HepG2 (cell line): ENCODE measurements around the gene TMEM129. TPM values are rescaled to one million over a fixed set of nuclear protein-coding genes. Genes with fewer than 3 reads are reported as not detected.

Experiments used
- GTF3A ChIP-seq: sonication (generic); formaldehyde crosslinking; conservative IDR thresholded peaks from 2 replicates; pipeline ENCODE4 v1.4.0; 2020; ENCODE audit warnings: mild to moderate bottlenecking, missing genetic modification reagents
- KDM5B ChIP-seq: sonication (generic); formaldehyde crosslinking; IDR thresholded peaks from 2 replicates; pipeline ENCODE4 v1.4.0; 2020; ENCODE audit warnings: missing genetic modification reagents, mild to moderate bottlenecking, borderline replicate concordance
- NFKBIZ ChIP-seq: IDR thresholded peaks from 2 replicates; pipeline ENCODE4 v1.6.1; 2018; ENCODE audit warnings: missing genetic modification reagents, missing compliant biosample characterization
- PHF8 ChIP-seq: sonication (generic); formaldehyde crosslinking; IDR thresholded peaks from 2 replicates; pipeline ENCODE4 v1.5.0; 2020; ENCODE audit warnings: missing genetic modification reagents
- TARDBP ChIP-seq: sonication (generic); formaldehyde crosslinking; IDR thresholded peaks from 2 replicates; pipeline ENCODE4 v1.8.0; 2022; ENCODE audit warnings: mild to moderate bottlenecking, missing genetic modification reagents
- ZFP36 ChIP-seq: fragments of 150-350 bp; IDR thresholded peaks from 2 replicates; pipeline ENCODE4 v1.6.1; 2018; ENCODE audit warnings: borderline replicate concordance, low read length, low read depth; ENCODE audit not compliant: partially characterized antibody
- ZNF510 ChIP-seq: sonication (generic); formaldehyde crosslinking; IDR thresholded peaks from 2 replicates; pipeline ENCODE4 v1.4.0; 2020; ENCODE audit warnings: low read depth, mild to moderate bottlenecking, missing genetic modification reagents
- ZNF550 ChIP-seq: sonication (generic); formaldehyde crosslinking; IDR thresholded peaks from 2 replicates; pipeline ENCODE4 v1.4.0; 2020; ENCODE audit warnings: mild to moderate bottlenecking, missing genetic modification reagents, borderline replicate concordance
- ZNF850 ChIP-seq: sonication (generic); formaldehyde crosslinking; conservative IDR thresholded peaks from 2 replicates; pipeline ENCODE4 v1.9.0; 2021; ENCODE audit warnings: mild to moderate bottlenecking, missing genetic modification reagents
- ZSCAN20 ChIP-seq: sonication (generic); formaldehyde crosslinking; IDR thresholded peaks from 2 replicates; pipeline ENCODE4 v1.4.0; 2020; ENCODE audit warnings: missing genetic modification reagents, mild to moderate bottlenecking, borderline replicate concordance
- polyA plus RNA-seq, 8 experiments: library from polyadenylated mRNA; depleted of rRNA in 3 of 8; stranded (reverse) in 7 of 8; unstranded in 1 of 8; fragments of >200 nt; fragmentation: Illumina TruSeq in 4 of 8; extraction: Trizol in 4 of 8; gene quantifications; 2 replicates each; pipeline versions ENCODE4 v1.2.1 to v1.2.3, GENCODE V29; 2011 to 2016; ENCODE audit warnings: low read depth in 4 of 8, missing spikeins in 1 of 8, mixed read lengths in 1 of 8; ENCODE audit not compliant: insufficient read depth in 1 of 8
- total RNA-seq, 5 experiments: library from RNA; depleted of rRNA; stranded (reverse); fragments of >200 nt; fragmentation: Illumina TruSeq; extraction: Trizol; gene quantifications; 2 replicates each; pipeline ENCODE4 v1.2.3, GENCODE V29; 2016; ENCODE audit warnings: low read depth in 1 of 5
- TF ChIP-seq, protein P1 (sequence below): IDR thresholded peaks from 2 replicates; pipeline ENCODE4 v1.6.1; 2018; ENCODE audit warnings: missing genetic modification reagents
- TF ChIP-seq, protein P2 (sequence below): sonication (generic); formaldehyde crosslinking; IDR thresholded peaks from 2 replicates; pipeline ENCODE4 v1.5.1; 2020; ENCODE audit warnings: mild to moderate bottlenecking, moderate library complexity, missing genetic modification reagents
- TF ChIP-seq, protein P3 (sequence below): sonication (generic); formaldehyde crosslinking; IDR thresholded peaks from 2 replicates; pipeline ENCODE4 v1.5.0; 2020; ENCODE audit warnings: missing genetic modification reagents, mild to moderate bottlenecking, borderline replicate concordance
- TF ChIP-seq, protein P4 (sequence below): sonication (generic); formaldehyde crosslinking; IDR thresholded peaks from 2 replicates; pipeline ENCODE4 v1.8.0; 2022; ENCODE audit warnings: mild to moderate bottlenecking, missing genetic modification reagents, moderate library complexity
- TF ChIP-seq, protein P5 (sequence below): sonication (generic); formaldehyde crosslinking; IDR thresholded peaks from 2 replicates; pipeline ENCODE4 v1.4.0; 2020; ENCODE audit warnings: mild to moderate bottlenecking, missing genetic modification reagents

TMEM129 gene
- total and polyA plus RNA-seq, 2 of the 13 experiments (the other 11 are each of a cell fraction or from before 2014, with no cell fraction given): 19.0 to 25.8 TPM

DNA sequence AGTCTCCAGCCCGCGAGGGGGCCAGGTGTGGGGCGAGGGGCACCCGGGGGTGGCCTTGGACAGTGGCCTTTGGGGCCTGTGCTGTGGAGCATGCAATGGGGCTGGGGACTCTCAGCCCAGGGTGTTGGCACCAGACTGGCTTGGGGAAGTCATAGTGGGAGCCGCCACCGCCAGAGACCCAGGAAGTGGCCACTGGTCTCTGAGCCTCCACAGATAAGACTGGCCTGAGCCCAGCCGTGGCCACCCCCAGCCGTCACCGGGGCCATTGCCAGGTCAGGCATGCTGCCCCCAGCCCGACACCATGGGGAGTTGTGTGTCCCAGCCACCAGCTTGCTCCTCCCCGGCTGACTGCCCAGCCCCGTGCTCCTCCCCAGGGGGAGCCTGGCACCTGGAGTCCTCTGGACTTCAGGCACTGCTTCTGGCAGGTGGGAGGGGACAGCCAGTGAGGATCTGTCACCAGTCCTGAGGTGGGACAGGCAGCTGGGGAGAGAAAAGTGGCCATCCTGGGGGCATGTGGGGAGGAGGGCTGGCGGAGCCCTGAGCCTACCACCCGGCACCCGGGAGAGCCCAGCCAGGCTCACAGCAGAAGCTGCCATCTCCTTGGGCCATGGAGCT lies 32.7 kb upstream of the TMEM129 start (continued):
- TF ChIP-seq, protein P1, sequence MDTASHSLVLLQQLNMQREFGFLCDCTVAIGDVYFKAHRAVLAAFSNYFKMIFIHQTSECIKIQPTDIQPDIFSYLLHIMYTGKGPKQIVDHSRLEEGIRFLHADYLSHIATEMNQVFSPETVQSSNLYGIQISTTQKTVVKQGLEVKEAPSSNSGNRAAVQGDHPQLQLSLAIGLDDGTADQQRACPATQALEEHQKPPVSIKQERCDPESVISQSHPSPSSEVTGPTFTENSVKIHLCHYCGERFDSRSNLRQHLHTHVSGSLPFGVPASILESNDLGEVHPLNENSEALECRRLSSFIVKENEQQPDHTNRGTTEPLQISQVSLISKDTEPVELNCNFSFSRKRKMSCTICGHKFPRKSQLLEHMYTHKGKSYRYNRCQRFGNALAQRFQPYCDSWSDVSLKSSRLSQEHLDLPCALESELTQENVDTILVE (CRISPR knock-in tag): no peak
- TF ChIP-seq ZNF510 (0 out of 2 replicates have a peak, but pooled peaks have one; percentile 43), PHF8 (CRISPR knock-in tag) (peak; percentile 43; the same call in 1 of the 2 replicates), KDM5B (CRISPR knock-in tag) (no peak), TARDBP (CRISPR knock-in tag) (no peak), NFKBIZ (no peak), ZNF550 (CRISPR knock-in tag) (no peak), GTF3A (CRISPR knock-in tag) (no peak), ZFP36 (no peak), ZNF850 (CRISPR knock-in tag) (no peak), ZSCAN20 (CRISPR knock-in tag) (0 out of 2 replicates have a peak, but pooled peaks have one; percentile 35)
- TF ChIP-seq, protein P2, sequence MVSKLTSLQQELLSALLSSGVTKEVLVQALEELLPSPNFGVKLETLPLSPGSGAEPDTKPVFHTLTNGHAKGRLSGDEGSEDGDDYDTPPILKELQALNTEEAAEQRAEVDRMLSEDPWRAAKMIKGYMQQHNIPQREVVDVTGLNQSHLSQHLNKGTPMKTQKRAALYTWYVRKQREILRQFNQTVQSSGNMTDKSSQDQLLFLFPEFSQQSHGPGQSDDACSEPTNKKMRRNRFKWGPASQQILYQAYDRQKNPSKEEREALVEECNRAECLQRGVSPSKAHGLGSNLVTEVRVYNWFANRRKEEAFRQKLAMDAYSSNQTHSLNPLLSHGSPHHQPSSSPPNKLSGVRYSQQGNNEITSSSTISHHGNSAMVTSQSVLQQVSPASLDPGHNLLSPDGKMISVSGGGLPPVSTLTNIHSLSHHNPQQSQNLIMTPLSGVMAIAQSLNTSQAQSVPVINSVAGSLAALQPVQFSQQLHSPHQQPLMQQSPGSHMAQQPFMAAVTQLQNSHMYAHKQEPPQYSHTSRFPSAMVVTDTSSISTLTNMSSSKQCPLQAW (CRISPR knock-in tag): no peak
- TF ChIP-seq, protein P3, sequence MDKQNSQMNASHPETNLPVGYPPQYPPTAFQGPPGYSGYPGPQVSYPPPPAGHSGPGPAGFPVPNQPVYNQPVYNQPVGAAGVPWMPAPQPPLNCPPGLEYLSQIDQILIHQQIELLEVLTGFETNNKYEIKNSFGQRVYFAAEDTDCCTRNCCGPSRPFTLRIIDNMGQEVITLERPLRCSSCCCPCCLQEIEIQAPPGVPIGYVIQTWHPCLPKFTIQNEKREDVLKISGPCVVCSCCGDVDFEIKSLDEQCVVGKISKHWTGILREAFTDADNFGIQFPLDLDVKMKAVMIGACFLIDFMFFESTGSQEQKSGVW (CRISPR knock-in tag): no peak
- TF ChIP-seq, protein P4, sequence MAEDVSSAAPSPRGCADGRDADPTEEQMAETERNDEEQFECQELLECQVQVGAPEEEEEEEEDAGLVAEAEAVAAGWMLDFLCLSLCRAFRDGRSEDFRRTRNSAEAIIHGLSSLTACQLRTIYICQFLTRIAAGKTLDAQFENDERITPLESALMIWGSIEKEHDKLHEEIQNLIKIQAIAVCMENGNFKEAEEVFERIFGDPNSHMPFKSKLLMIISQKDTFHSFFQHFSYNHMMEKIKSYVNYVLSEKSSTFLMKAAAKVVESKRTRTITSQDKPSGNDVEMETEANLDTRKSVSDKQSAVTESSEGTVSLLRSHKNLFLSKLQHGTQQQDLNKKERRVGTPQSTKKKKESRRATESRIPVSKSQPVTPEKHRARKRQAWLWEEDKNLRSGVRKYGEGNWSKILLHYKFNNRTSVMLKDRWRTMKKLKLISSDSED (CRISPR knock-in tag): no peak
- TF ChIP-seq, protein P5, sequence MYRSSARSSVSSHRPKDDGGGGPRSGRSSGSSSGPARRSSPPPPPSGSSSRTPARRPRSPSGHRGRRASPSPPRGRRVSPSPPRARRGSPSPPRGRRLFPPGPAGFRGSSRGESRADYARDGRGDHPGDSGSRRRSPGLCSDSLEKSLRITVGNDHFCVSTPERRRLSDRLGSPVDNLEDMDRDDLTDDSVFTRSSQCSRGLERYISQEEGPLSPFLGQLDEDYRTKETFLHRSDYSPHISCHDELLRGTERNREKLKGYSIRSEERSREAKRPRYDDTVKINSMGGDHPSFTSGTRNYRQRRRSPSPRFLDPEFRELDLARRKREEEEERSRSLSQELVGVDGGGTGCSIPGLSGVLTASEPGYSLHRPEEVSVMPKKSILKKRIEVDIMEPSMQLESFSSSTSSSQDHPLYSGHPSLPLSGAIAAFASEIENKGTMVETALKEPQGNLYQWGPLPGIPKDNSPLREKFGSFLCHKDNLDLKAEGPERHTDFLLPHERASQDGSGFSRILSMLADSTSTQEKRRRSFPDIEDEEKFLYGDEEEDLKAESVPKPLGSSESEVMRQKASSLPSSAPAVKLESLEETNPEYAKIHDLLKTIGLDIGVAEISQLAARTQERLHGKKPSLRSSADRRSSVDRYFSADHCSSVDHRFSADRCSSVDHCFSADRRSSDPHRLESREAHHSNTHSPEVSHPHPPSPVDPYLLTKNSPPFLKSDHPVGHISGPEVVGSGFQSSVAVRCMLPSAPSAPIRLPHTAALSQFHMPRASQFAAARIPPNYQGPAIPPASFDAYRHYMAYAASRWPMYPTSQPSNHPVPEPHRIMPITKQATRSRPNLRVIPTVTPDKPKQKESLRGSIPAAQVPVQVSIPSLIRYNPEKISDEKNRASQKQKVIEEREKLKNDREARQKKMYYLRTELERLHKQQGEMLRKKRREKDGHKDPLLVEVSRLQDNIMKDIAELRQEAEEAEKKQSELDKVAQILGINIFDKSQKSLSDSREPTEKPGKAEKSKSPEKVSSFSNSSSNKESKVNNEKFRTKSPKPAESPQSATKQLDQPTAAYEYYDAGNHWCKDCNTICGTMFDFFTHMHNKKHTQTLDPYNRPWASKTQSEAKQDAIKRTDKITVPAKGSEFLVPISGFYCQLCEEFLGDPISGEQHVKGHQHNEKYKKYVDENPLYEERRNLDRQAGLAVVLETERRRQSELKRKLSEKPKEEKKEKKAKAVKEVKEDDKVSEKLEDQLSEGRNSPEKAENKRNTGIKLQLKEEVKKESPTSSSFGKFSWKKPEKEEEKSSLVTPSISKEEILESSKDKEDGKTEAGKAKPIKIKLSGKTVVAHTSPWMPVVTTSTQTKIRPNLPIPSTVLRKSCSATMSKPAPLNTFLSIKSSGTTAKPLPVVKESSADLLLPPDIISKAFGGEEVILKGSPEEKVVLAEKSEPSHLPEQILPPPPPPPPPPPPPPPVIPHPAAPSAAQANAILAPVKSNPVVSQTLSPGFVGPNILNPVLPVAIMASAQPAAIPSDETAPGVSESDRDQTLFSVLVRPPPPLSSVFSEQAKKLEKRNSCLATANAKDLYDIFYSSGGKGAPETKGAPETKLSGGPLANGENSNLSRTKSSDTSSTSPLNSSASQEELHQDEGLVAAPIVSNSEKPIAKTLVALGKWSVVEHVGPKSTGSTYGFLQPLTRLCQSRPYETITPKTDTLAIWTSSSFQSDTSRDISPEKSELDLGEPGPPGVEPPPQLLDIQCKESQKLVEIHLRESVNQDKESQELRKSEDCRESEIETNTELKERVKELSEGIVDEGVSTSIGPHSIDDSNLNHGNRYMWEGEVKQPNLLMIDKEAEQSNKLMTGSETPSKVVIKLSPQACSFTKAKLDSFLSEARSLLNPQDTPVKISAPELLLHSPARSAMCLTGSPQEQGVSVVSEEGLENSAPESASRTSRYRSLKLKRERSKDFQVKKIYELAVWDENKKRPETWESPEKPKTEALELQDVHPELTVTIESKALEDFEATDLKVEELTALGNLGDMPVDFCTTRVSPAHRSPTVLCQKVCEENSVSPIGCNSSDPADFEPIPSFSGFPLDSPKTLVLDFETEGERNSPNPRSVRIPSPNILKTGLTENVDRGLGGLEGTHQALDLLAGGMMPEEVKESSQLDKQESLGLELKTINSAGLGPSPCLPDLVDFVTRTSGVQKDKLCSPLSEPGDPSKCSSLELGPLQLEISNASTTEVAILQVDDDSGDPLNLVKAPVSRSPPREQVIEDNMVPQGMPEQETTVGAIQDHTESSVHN (CRISPR knock-in tag): no peak
